RPMI8226 (cell line): Measurements from ENCODE around the gene FDX2.
"Not testable (repeated sequence)": the region's sequence is repeated elsewhere in the genome, so short reads cannot be mapped to it uniquely, and the experiment has no call there.

Experiments
- DNase-seq: peaks from one replicate; pipeline ENCODE4 v3.0.0-alpha.2; 2015

The FDX2 gene

GRCh38 chr19:10315335-10316214 lies at the start of gene FDX2:
Gene FDX2 (minus strand): TSS chr19:10316015. CDS start chr19:10315996, 19 bp downstream.
- DNase-seq = peak; percentile 92

GRCh38 chr19:10365518-10365917 lies 49.7 kb upstream of the FDX2 start:
- no peak for DNase-seq

GRCh38 chr19:10364644-10365043 lies 48.8 kb upstream of the FDX2 start:
- no peak for DNase-seq

GRCh38 chr19:10363789-10364281 lies 48.0 kb upstream of the FDX2 start:
- DNase-seq = no peak

GRCh38 chr19:10362259-10362658 lies 46.4 kb upstream of the FDX2 start:
- DNase-seq = no peak

- no peak for DNase-seq
Observed at GRCh38 chr19:10361569-10362011, 45.8 kb upstream of the FDX2 start.

- DNase-seq = no peak
Observed at GRCh38 chr19:10356431-10356830, 40.6 kb upstream of the FDX2 start.

- no peak for DNase-seq
Observed at GRCh38 chr19:10353793-10354391, 38.1 kb upstream of the FDX2 start.

- DNase-seq = no peak
Observed at GRCh38 chr19:10352764-10353671, 37.2 kb upstream of the FDX2 start.

GRCh38 chr19:10346509-10346908 lies 30.7 kb upstream of the FDX2 start:
- DNase-seq = no peak

GRCh38 chr19:10344780-10345179 lies 29.0 kb upstream of the FDX2 start:
- no peak for DNase-seq

- no peak for DNase-seq
Observed at GRCh38 chr19:10343495-10343894, 27.7 kb upstream of the FDX2 start.

- DNase-seq = no peak
Observed at GRCh38 chr19:10339977-10340376, 24.2 kb upstream of the FDX2 start.

GRCh38 chr19:10339380-10339960 lies 23.7 kb upstream of the FDX2 start, which contains the start of gene ICAM3:
Gene ICAM3 (minus strand): TSS chr19:10339624. CDS start chr19:10339614, 10 bp downstream.
- peak; percentile 75 for DNase-seq

- DNase-seq = no peak
Observed at GRCh38 chr19:10338940-10339339, 23.1 kb upstream of the FDX2 start.

- DNase-seq = not testable (repeated sequence)
Observed at GRCh38 chr19:10336725-10337124, 20.9 kb upstream of the FDX2 start.

GRCh38 chr19:10335352-10335985 lies 19.7 kb upstream of the FDX2 start:
- no peak for DNase-seq

- DNase-seq = no peak
Observed at GRCh38 chr19:10334588-10335351, 19.0 kb upstream of the FDX2 start.

GRCh38 chr19:10333758-10334587 lies 18.2 kb upstream of the FDX2 start:
- DNase-seq = no peak
